Endothelial cell of umbilical vein (primary cell): ENCODE results near the gene ZBTB20. TPM values are rescaled to one million over a fixed set of nuclear protein-coding genes. Genes with fewer than 3 reads are reported as not detected.

Source experiments
- BruUV-seq: library from RNA; stranded (reverse); fragments of 400-500 nt; replicated peaks from 2 replicates; lab custom pipeline; 2021; lab: Mats Ljungman, UMichigan
- CTCF ChIA-PET: fragments of 300-600, 350-600 bp; sonication (Branson Sonifier 250); formaldehyde crosslinking; loops from one replicate; lab custom pipeline; 2021; ENCODE audit warnings: antibody characterized with exemption, inconsistent platforms; lab: Charles Lee
- POLR2A ChIA-PET: fragments of 300-600, 350-600 bp; sonication (Branson Sonifier 250); formaldehyde crosslinking; loops from one replicate; lab custom pipeline; 2021; ENCODE audit warnings: antibody characterized with exemption, inconsistent platforms; lab: Charles Lee
- DNase-seq: peaks from one replicate; pipeline ENCODE4 v3.0.0-alpha.2; 2011; ENCODE audit warnings: low read depth, low spot score
- FAIRE-seq: peaks from 2 replicates; lab custom pipeline; 2011; peaks lifted over from hg19 to GRCh38; lab: Jason Lieb, UNC
- H2AFZ ChIP-seq: 2 replicates; pipeline ENCODE4 v1.6.0; 2012; ENCODE audit warnings: low read depth, low read length, control low read depth, inconsistent platforms
- H3K27ac ChIP-seq: 2 replicates; pipeline ENCODE4 v1.5.1; 2011; ENCODE audit warnings: low read depth, mild to moderate bottlenecking, control low read depth, low read length, moderate library complexity; ENCODE audit not compliant: insufficient read depth
- H3K27me3 ChIP-seq, 2 experiments: 2 replicates each; pipeline versions ENCODE4 v1.6.0 to v1.6.1; 2011; ENCODE audit warnings: low read length in 2 of 2, mixed read lengths in 1 of 2; ENCODE audit not compliant: control insufficient read depth in 2 of 2, insufficient read depth in 2 of 2
- H3K36me3 ChIP-seq, 2 experiments: 2 replicates in 1 of 2; 3 replicates in 1 of 2; pipeline ENCODE4 v1.5.1; 2011; ENCODE audit warnings: low read length in 2 of 2, mild to moderate bottlenecking in 1 of 2, moderate library complexity in 1 of 2; ENCODE audit not compliant: control insufficient read depth in 2 of 2, insufficient read depth in 2 of 2; ENCODE audit errors: extremely low read depth in 1 of 2
- H3K4me1 ChIP-seq: 3 replicates; pipeline ENCODE4 v1.5.1; 2011; ENCODE audit warnings: mild to moderate bottlenecking, low read length; ENCODE audit not compliant: control insufficient read depth, insufficient read depth; ENCODE audit errors: extremely low read depth
- H3K4me2 ChIP-seq: 2 replicates; pipeline ENCODE4 v1.6.1; 2011; ENCODE audit warnings: low read length, control low read depth, mixed read lengths; ENCODE audit not compliant: insufficient read depth
- H3K4me3 ChIP-seq, 3 experiments: fragments of 200-600 bp in 1 of 3; sonication (generic), shearing (Covaris generic) in 1 of 3; replicated peaks in 1 of 3; 2 replicates each; pipeline ENCODE4 v1.5.1; 2011 to 2016; ENCODE audit warnings: control low read depth in 3 of 3, low read length in 3 of 3, mild to moderate bottlenecking in 2 of 3, inconsistent platforms in 1 of 3, low read depth in 1 of 3, moderate library complexity in 1 of 3; ENCODE audit not compliant: insufficient read depth in 1 of 3
- H3K79me2 ChIP-seq: 2 replicates; pipeline ENCODE4 v1.6.0; 2012; ENCODE audit warnings: low read length, inconsistent platforms; ENCODE audit not compliant: control insufficient read depth, insufficient read depth
- H3K9ac ChIP-seq: replicated peaks from 2 replicates; pipeline ENCODE3; 2011; ENCODE audit warnings: low read length, control low read depth; ENCODE audit not compliant: insufficient read depth; ENCODE audit errors: extremely low read depth
- H3K9me1 ChIP-seq: replicated peaks from 3 replicates; pipeline ENCODE4 v1.6.0; 2011; ENCODE audit warnings: mild to moderate bottlenecking, low read length; ENCODE audit not compliant: control insufficient read depth, insufficient read depth; ENCODE audit errors: extremely low read depth
- H3K9me3 ChIP-seq: replicated peaks from 2 replicates; pipeline ENCODE4 v1.5.1; 2012; ENCODE audit warnings: low read length, inconsistent platforms; ENCODE audit not compliant: control insufficient read depth, insufficient read depth
- H4K20me1 ChIP-seq: replicated peaks from 2 replicates; pipeline ENCODE3; 2011; ENCODE audit warnings: mild to moderate bottlenecking, low read length; ENCODE audit not compliant: control insufficient read depth, insufficient read depth; ENCODE audit errors: extremely low read depth
- CTCF ChIP-seq, 2 donors: IDR thresholded peaks; 1 replicate in 1 of 2; 2 replicates in 1 of 2; pipeline ENCODE4 v1.5.1; 2011; ENCODE audit warnings: low read length in 2 of 2, mild to moderate bottlenecking in 2 of 2, moderate library complexity in 2 of 2, control low read depth in 1 of 2, inconsistent platforms in 1 of 2, low read depth in 1 of 2; ENCODE audit not compliant: insufficient read depth in 1 of 2; ENCODE audit errors: extremely low read depth in 1 of 2
- FOS ChIP-seq: IDR thresholded peaks from 2 replicates; pipeline ENCODE4 v1.6.1; 2011; ENCODE audit warnings: mild to moderate bottlenecking, low read length, moderate library complexity, borderline replicate concordance; ENCODE audit not compliant: insufficient read depth
- MAX ChIP-seq: IDR thresholded peaks from 2 replicates; pipeline ENCODE4 v1.6.1; 2011; ENCODE audit not compliant: insufficient read depth, insufficient read length
- MYC ChIP-seq: IDR thresholded peaks from one replicate; pipeline ENCODE4 v1.6.1; 2011; ENCODE audit warnings: mild to moderate bottlenecking, low read depth, low read length
- POLR2A ChIP-seq: IDR thresholded peaks from 2 replicates; pipeline ENCODE4 v1.6.1; 2012; ENCODE audit warnings: low read depth, mild to moderate bottlenecking, control low read depth, low read length
- dilution Hi-C: fragments of 300-500 bp; cut with MboI; formaldehyde crosslinking; loops from one replicate; pipeline ENCODE4 v1.15.0; 2019; ENCODE audit warnings: low sequenced_read_pairs; ENCODE audit not compliant: extremely low pct_ligation_motif_present
- intact Hi-C: fragments of 100-400 bp; cut with micrococcal nuclease; formaldehyde crosslinking; loops from one replicate; pipeline ENCODE4 v1.10.0; 2022
- polyA plus RNA-seq, 4 experiments: library from polyadenylated mRNA; depleted of rRNA in 3 of 4; stranded (reverse) in 3 of 4; unstranded in 1 of 4; fragments of >200 nt; gene quantifications; 2 replicates each; pipeline versions ENCODE4 v1.2.1 to v1.2.3, GENCODE V29; 2011 to 2012; ENCODE audit warnings: missing spikeins in 1 of 4
- total RNA-seq: library from RNA; stranded (reverse); gene quantifications from 2 replicates; pipeline ENCODE4 v1.2.3, GENCODE V29; 2021

Gene ZBTB20
- total and polyA plus RNA-seq, 2 donors (not counting 3 experiments of a cell fraction or from before 2014, with no cell fraction given) = 2.1 to 20.5 TPM

GRCh38 chr3:115095236-115095635, 51.9 kb downstream of the ZBTB20 start:
- no peak overlapping the region for H3K27ac ChIP-seq
- ChIA-PET POLR2A (no interaction called here), CTCF (interaction anchor here (1.1 to 2.8 kb wide), 5 partner anchors 9 to 73 kb away, joined by 3 to 14 read pairs (median 3); no protein-coding TSS in a partner anchor)
- no peaks in the 10 kb centered on the region for H3K9me3 ChIP-seq
- H3K36me3 ChIP-seq = no peaks in the 10 kb centered on the region
- H4K20me1 ChIP-seq = no peaks in the 10 kb centered on the region
- intact Hi-C loops (loop anchor here (10.0 kb wide), 1 partner anchor 570 kb away; no protein-coding TSS in a partner anchor), dilution Hi-C loops (no loop called here)
- FAIRE-seq (no peak), DNase-seq (no peak)
- no peak overlapping the region for H3K4me2 ChIP-seq
- H3K9ac ChIP-seq = no peak overlapping the region
- no peak for TF ChIP-seq FOS
- no peak for TF ChIP-seq MYC
- no peak for TF ChIP-seq MAX
- no peaks in the 10 kb centered on the region for H3K79me2 ChIP-seq
- H2AFZ ChIP-seq = no peak overlapping the region
- no peaks in the 10 kb centered on the region for H3K27me3 ChIP-seq
- H3K4me3 ChIP-seq = no peak overlapping the region
- H3K4me1 ChIP-seq = peaks cover under 1% of the 10 kb centered on the region
- H3K9me1 ChIP-seq = no peaks in the 10 kb centered on the region
- BruUV-seq = no TSS peak

GRCh38 chr3:115092220-115092791, 54.8 kb downstream of the ZBTB20 start:
- Histone ChIP-seq H3K4me1 (no peaks in the 10 kb centered on the region), H3K9me1 (no peaks in the 10 kb centered on the region), H3K36me3 (no peaks in the 10 kb centered on the region), H2AFZ (no peak overlapping the region), H3K27ac (no peak overlapping the region), H3K27me3 (no peaks in the 10 kb centered on the region), H4K20me1 (no peaks in the 10 kb centered on the region), H3K79me2 (no peaks in the 10 kb centered on the region), H3K9me3 (no peaks in the 10 kb centered on the region), H3K9ac (no peak overlapping the region), H3K4me3 (no peak overlapping the region), H3K4me2 (no peak overlapping the region)
- no TSS peak for BruUV-seq
- FAIRE-seq (peak; percentile 80), DNase-seq (peak; percentile 70)
- dilution Hi-C loops (no loop called here), intact Hi-C loops (loop anchor here (1.0 to 10.0 kb wide), 9 partner anchors 52 to 722 kb away; no protein-coding TSS in a partner anchor)
- TF ChIP-seq CTCF (IDR thresholded peaks at IDR 0.05; ENCODE audit: extremely low read depth in 1 of 2, insufficient read depth in 1 of 2, low read depth in 1 of 2, low read length in 2 of 2) = peak; percentile 29 to 77
- TF ChIP-seq POLR2A = no peak
- ChIA-PET CTCF (interaction anchor here (0.6 to 4.0 kb wide), 21 partner anchors 9 to 801 kb away, joined by 3 to 28 read pairs (median 5); no protein-coding TSS in a partner anchor), POLR2A (no interaction called here)
